ENCODE data around the gene SPESP1. TPM values are rescaled to one million over a fixed set of nuclear protein-coding genes. Genes with fewer than 3 reads are reported as not detected.

Gene SPESP1
- total and polyA plus RNA-seq, 2 experiments from 2014 or later = not detected

DNA sequence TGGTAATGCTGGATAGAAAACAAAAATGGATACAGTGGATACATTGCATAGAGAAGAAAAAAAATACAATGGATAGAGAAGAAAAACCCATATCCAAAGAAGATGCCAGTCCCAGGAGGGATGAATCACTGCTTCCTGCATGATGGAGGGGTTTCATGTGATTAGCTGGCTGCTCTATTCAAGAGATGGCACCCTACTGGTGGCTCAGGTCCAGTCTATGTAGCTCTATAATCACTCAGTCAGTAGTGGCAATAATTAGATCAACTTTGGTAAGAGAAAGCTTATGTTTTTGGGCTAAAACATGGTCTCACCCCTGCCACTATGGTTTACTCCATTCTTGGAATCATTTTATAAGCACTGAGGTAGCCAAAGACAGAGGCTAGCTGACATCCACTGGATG is 50.5 kb downstream of the SPESP1 start (continued):
- no peak for TF ChIP-seq ZNF462 (CRISPR knock-in tag; IDR thresholded peaks at IDR 0.05)
- no peak for TF ChIP-seq POLR2AphosphoS5 (IDR thresholded peaks at IDR 0.05; ENCODE audit: low read depth)
- TF ChIP-seq STAT1 (IDR thresholded peaks at IDR 0.05; ENCODE audit: unreplicated experiment) = no peak
- no peak for TF ChIP-seq JUNB (IDR thresholded peaks at IDR 0.05; ENCODE audit: unreplicated experiment)
- TF ChIP-seq ETS1 (IDR thresholded peaks at IDR 0.05) = no peak
- no peak for TF ChIP-seq EZH2phosphoT487 (IDR thresholded peaks at IDR 0.05; ENCODE audit: unreplicated experiment)

DNA sequence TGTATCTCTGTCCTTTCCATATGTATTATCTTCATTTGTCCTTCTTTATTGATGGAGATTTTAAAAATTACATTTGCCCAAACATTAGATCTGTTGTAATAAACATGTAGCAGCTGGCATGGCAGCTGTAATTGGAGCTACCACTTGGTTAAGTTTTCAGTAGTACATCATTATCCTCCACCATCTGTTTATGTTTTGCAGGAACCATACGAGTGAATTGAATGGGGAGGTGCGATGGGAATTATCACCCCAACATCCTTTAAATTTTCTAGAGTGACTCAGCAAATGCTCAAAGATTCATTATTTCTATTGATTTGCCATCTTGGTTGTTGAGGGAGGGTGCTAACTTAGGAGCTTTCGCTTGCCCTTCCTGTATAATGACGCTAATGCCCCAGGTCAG is 51.6 kb downstream of the SPESP1 start:
- Histone ChIP-seq H3K27me3 (ENCODE audit: insufficient read depth) (no peaks in the 10 kb centered on the region), H3K79me2 (replicated peaks; ENCODE audit: insufficient read depth) (no peaks in the 10 kb centered on the region), H3K27ac (ENCODE audit: low read depth) (no peak overlapping the region), H4K20me1 (replicated peaks; ENCODE audit: insufficient read depth) (no peaks in the 10 kb centered on the region), H2AFZ (no peak overlapping the region), H3K4me2 (no peak overlapping the region), H3K36me3 (ENCODE audit: insufficient read depth) (peaks cover 11% of the 10 kb centered on the region), H3K4me3 (no peak overlapping the region), H3K4me1 (ENCODE audit: insufficient read depth) (no peaks in the 10 kb centered on the region), H3F3A (replicated peaks; ENCODE audit: low read depth) (no peaks in the 10 kb centered on the region), H3K9me2 (ENCODE audit: insufficient read depth) (no peaks in the 10 kb centered on the region)
- Mint-ChIP-seq H3K4me1 (no peaks in the 10 kb centered on the region), H3K9me3 (peaks cover 21% of the 10 kb centered on the region), H3K27me3 (ENCODE audit: insufficient read depth, low read depth, poor library complexity) (no peaks in the 10 kb centered on the region), H3K36me3 (ENCODE audit: low read depth) (peaks cover 7% of the 10 kb centered on the region; the same call in 2 of the 3 replicates), H3K27ac (no peak overlapping the region), H3K4me3 (no peak overlapping the region)
- DNase-seq (ENCODE audit: low spot score) (no peak), ATAC-seq (no peak)
- no peak for TF ChIP-seq NANOG (IDR thresholded peaks at IDR 0.05; ENCODE audit: borderline replicate concordance)
- no peak for TF ChIP-seq ETS1 (IDR thresholded peaks at IDR 0.05)
- no peak for TF ChIP-seq POLR2AphosphoS5 (IDR thresholded peaks at IDR 0.05; ENCODE audit: low read depth)
- TF ChIP-seq, protein P1, sequence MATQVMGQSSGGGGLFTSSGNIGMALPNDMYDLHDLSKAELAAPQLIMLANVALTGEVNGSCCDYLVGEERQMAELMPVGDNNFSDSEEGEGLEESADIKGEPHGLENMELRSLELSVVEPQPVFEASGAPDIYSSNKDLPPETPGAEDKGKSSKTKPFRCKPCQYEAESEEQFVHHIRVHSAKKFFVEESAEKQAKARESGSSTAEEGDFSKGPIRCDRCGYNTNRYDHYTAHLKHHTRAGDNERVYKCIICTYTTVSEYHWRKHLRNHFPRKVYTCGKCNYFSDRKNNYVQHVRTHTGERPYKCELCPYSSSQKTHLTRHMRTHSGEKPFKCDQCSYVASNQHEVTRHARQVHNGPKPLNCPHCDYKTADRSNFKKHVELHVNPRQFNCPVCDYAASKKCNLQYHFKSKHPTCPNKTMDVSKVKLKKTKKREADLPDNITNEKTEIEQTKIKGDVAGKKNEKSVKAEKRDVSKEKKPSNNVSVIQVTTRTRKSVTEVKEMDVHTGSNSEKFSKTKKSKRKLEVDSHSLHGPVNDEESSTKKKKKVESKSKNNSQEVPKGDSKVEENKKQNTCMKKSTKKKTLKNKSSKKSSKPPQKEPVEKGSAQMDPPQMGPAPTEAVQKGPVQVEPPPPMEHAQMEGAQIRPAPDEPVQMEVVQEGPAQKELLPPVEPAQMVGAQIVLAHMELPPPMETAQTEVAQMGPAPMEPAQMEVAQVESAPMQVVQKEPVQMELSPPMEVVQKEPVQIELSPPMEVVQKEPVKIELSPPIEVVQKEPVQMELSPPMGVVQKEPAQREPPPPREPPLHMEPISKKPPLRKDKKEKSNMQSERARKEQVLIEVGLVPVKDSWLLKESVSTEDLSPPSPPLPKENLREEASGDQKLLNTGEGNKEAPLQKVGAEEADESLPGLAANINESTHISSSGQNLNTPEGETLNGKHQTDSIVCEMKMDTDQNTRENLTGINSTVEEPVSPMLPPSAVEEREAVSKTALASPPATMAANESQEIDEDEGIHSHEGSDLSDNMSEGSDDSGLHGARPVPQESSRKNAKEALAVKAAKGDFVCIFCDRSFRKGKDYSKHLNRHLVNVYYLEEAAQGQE (IDR thresholded peaks at IDR 0.05; ENCODE audit: unreplicated experiment) = no peak
- no peak for TF ChIP-seq EZH2 (IDR thresholded peaks at IDR 0.05; ENCODE audit: low read depth, unreplicated experiment)
- TF ChIP-seq ZNF114 (CRISPR knock-in tag; IDR thresholded peaks at IDR 0.05) = no peak

Data from GM23338 (cell line).